Heart left ventricle (tissue), 16 donors: ENCODE measurements around the gene VPS29. TPM values are rescaled to one million over a fixed set of nuclear protein-coding genes. Genes with fewer than 3 reads are reported as not detected.

Experiments used
- ATAC-seq, 4 donors: fragments of 200-7000 bp; cut with Tn5 transposase; one replicate each; pipeline ENCODE4 v1.9.1; 2020 to 2022; ENCODE audit warnings: moderate library complexity in 4 of 4, mild to moderate bottlenecking in 3 of 4, moderate number of reproducible peaks in 1 of 4
- DNase-seq, 5 donors: peaks; one replicate each; pipeline ENCODE4 v3.0.0-alpha.2; 2020
- H3K27ac ChIP-seq, 12 donors: fragments of 200-600 bp; sonication (generic) in 4 of 12; one replicate each; pipeline versions ENCODE4 v1.5.0 to v1.8.0; 2016 to 2022; ENCODE audit warnings: mild to moderate bottlenecking in 2 of 12
- H3K27me3 ChIP-seq, 9 donors: fragments of 200-600 bp; sonication (generic) in 2 of 9; one replicate each; pipeline versions ENCODE4 v1.5.1 to v1.8.0; 2016 to 2022; ENCODE audit warnings: mild to moderate bottlenecking in 3 of 9
- H3K36me3 ChIP-seq, 9 donors: fragments of 200-600 bp; sonication (generic) in 2 of 9; one replicate each; pipeline versions ENCODE4 v1.5.0 to v1.8.0; 2018 to 2022; ENCODE audit warnings: mild to moderate bottlenecking in 2 of 9
- H3K4me1 ChIP-seq, 12 donors: fragments of 200-600 bp; sonication (generic) in 4 of 12; one replicate each; pipeline versions ENCODE4 v1.5.0 to v1.8.0; 2016 to 2022; ENCODE audit warnings: mild to moderate bottlenecking in 3 of 12
- H3K4me3 ChIP-seq, 12 donors: fragments of 200-600 bp; sonication (generic) in 4 of 12; one replicate each; pipeline versions ENCODE4 v1.5.0 to v1.8.0; 2017 to 2022; ENCODE audit warnings: mild to moderate bottlenecking in 9 of 12, moderate library complexity in 4 of 12
- H3K9me3 ChIP-seq, 12 donors: fragments of 200-600 bp; sonication (generic) in 4 of 12; one replicate each; pipeline versions ENCODE4 v1.5.0 to v1.8.0; 2016 to 2022; ENCODE audit warnings: mild to moderate bottlenecking in 1 of 12
- POLR2A ChIP-seq, 2 donors: fragments of 450-650 bp; IDR thresholded peaks; one replicate each; pipeline ENCODE4 v1.6.1; 2017; ENCODE audit warnings: antibody characterized with exemption in 2 of 2, mild to moderate bottlenecking in 2 of 2, moderate library complexity in 2 of 2
- WGBS, 4 donors: extraction: QIAGEN DNeasy Blood & Tissue Kit in 2 of 4; methylation state at CpG; one replicate each; pipeline versions ENCODE4 v1.1.5 to v1.1.7; 2013 to 2018; 5-methylcytosine and 5-hydroxymethylcytosine counted together
- intact Hi-C, 10 donors: fragments of 100-400 bp; cut with DNase I; formaldehyde crosslinking; loops; one replicate each; pipeline versions ENCODE4 v1.11.1 to v1.14.2; 2022
- polyA plus RNA-seq, 2 donors: library from polyadenylated mRNA; stranded (reverse); fragments of 200-250 nt; gene quantifications; one replicate each; pipeline ENCODE4 v1.2.3, GENCODE V29; 2013
- total RNA-seq, 9 donors: library from RNA; depleted of rRNA in 2 of 9; stranded (reverse); fragments of >200 nt in 2 of 9; fragmentation: NEBNext Ultra II Directional in 3 of 9; extraction: Animal tissue kit (Norgen Biotek cat#: 25700) in 3 of 9; gene quantifications; one replicate each; pipeline versions ENCODE4 v1.1.0 to v1.2.4, GENCODE V29; 2016 to 2023
- TF ChIP-seq, protein P1 (sequence below), 12 donors: fragments of 200-600 bp; sonication (generic) in 4 of 12; IDR thresholded peaks; one replicate each; pipeline versions ENCODE4 v1.5.0 to v1.8.0; 2018 to 2022; ENCODE audit warnings: antibody characterized with exemption in 12 of 12, mild to moderate bottlenecking in 5 of 12
- donor health status: ischemic (EF 13 %, LVEDD 7.1; RV severe dilation, severe dysfunction).
- donor health status: healthy with polysubstance abuse.
- donor health status: DM: no; HTN: yes; CAD: no.
- donor health status: DM: no; HTN: no; CAD: no.
- donor health status: ischemic (EF 25% LVEDD 6.9; RV normal size, moderate dysfunction).
- donor health status: ischemic (EF 25% LVEDD 5.7; RV mildly dilated, moderate dysfunction).
- donor health status: healthy.
- donor health status: DM: yes; HTN: yes; CAD: no.
- donor health status: ischemic (EF 35%, LVEDD 5.7; RV mildly dilated, moderate dysfunction).
- donor health status: nonischemic (EF 11% LVEDD 7.7; RV severe dilation, severe dysfunction).
- donor health status: DM: yes; HTN: yes; CAD: no.
- donor health status: PGD.
- donor health status: ischemic (EF 29% LVEDD 5.4; RV normal size, mild dysfunction).
- donor health status: nonischemic (EF 23%, LVEDD 6.1; RV moderate dilation, normal function).

The VPS29 gene
- total and polyA plus RNA-seq, 11 donors, result 66.7 to 191 (median 89.8) TPM

DNA sequence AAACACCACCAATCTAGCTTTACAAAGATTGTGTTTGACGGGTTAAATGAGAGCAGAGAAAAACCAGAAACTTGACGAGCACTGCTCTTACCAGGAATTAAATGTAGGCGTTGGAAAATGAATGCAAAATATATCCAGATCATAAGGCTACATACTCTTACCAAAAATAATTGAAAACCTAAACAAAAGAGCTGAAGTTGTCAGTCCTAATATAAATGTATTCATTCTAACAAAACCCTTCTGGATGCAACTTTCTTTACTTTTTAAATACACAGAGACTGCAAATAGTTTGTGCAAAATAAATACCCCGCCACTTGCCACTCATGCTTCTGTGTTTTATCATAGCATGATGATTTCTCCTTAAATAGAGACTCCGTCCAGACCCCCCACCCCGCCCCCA, 32.9 kb upstream of the VPS29 start:
- Histone ChIP-seq H3K27me3 (no peaks in the 10 kb centered on the region), H3K36me3 (peaks cover 0 to 82% (median 42%) of the 10 kb centered on the region in 9 donors), H3K4me3 (no peak overlapping the region), H3K27ac (peak overlapping the region in 9 of 12 donors; percentile 27 to 95 (median 81)), H3K9me3 (no peaks in the 10 kb centered on the region), H3K4me1 (peaks cover 0 to 85% (median 26%) of the 10 kb centered on the region in 12 donors)
- 62 to 75% (median 68%) methylated on average over 6 of the region's 6 CpGs for WGBS, 4 donors
- DNase-seq (no peak), ATAC-seq (no peak)
- TF ChIP-seq, protein P1, sequence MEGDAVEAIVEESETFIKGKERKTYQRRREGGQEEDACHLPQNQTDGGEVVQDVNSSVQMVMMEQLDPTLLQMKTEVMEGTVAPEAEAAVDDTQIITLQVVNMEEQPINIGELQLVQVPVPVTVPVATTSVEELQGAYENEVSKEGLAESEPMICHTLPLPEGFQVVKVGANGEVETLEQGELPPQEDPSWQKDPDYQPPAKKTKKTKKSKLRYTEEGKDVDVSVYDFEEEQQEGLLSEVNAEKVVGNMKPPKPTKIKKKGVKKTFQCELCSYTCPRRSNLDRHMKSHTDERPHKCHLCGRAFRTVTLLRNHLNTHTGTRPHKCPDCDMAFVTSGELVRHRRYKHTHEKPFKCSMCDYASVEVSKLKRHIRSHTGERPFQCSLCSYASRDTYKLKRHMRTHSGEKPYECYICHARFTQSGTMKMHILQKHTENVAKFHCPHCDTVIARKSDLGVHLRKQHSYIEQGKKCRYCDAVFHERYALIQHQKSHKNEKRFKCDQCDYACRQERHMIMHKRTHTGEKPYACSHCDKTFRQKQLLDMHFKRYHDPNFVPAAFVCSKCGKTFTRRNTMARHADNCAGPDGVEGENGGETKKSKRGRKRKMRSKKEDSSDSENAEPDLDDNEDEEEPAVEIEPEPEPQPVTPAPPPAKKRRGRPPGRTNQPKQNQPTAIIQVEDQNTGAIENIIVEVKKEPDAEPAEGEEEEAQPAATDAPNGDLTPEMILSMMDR (IDR thresholded peaks at IDR 0.05), result no peak
- TF ChIP-seq POLR2A (IDR thresholded peaks at IDR 0.05), result no peak
- intact Hi-C loops, result loop anchor here in 4 of 10 donors (5.0 to 10.0 kb wide), 3 partner anchors 47 to 52 kb away; partner anchors contain the start of gene PPTC7 (in 3 of the 4)

DNA sequence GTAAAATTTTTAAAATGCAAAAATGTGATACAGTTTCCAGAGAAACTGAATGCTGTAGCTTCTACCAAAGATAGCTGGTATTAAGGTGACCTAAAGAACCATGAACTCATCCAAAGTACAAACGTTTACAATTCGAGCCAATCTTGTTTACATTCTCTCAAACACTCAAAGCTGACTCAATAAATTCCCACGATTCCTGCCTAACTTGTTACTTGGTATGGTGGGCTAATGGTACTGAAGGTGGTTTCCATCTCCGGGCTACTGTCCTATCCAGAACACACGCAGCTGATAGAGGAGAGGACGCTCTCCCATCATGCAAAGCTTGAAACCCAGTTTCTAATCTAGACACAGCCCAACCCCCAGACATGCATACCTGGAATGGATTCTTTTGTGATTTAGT, 31.7 kb upstream of the VPS29 start:
- Histone ChIP-seq H3K36me3 (peaks cover 0 to 73% (median 32%) of the 10 kb centered on the region in 9 donors), H3K27me3 (no peaks in the 10 kb centered on the region), H3K4me3 (no peak overlapping the region), H3K9me3 (no peaks in the 10 kb centered on the region), H3K27ac (peak overlapping the region in 9 of 12 donors; percentile 31 to 95 (median 52)), H3K4me1 (peaks cover 0 to 76% (median 19%) of the 10 kb centered on the region in 12 donors)
- TF ChIP-seq POLR2A (IDR thresholded peaks at IDR 0.05), result no peak
- TF ChIP-seq, protein P1 (IDR thresholded peaks at IDR 0.05), result no peak
- 53 to 66% (median 60%) methylated on average over 6 of the region's 6 CpGs for WGBS, 4 donors
- no peak for DNase-seq
- intact Hi-C loops, result loop anchor here in 1 of 10 donors (10.0 kb wide), 1 partner anchor 51 kb away; the partner anchor contains the start of gene PPTC7
- no peak for ATAC-seq

DNA sequence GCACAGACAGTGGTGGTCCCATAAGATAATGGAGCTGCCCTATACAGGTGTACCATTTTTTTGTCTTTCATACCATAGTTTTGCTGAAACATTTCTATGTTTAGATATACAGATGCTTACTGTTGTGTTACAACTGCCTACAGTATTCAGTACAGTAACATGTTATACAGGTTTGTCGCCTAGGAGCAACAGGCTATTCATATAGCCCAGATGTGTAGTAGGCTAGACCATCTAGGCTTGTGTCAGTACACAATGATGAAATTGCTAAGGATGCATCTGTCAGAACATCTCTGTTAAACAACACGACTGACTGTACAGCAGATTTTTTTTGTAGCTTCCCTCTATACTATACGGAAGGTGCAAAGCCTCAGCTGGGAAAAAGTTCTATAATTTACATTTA, 30.7 kb upstream of the VPS29 start:
- H3K27ac ChIP-seq, result peak overlapping the region in 4 of 12 donors; percentile 5 to 69 (median 50)

DNA sequence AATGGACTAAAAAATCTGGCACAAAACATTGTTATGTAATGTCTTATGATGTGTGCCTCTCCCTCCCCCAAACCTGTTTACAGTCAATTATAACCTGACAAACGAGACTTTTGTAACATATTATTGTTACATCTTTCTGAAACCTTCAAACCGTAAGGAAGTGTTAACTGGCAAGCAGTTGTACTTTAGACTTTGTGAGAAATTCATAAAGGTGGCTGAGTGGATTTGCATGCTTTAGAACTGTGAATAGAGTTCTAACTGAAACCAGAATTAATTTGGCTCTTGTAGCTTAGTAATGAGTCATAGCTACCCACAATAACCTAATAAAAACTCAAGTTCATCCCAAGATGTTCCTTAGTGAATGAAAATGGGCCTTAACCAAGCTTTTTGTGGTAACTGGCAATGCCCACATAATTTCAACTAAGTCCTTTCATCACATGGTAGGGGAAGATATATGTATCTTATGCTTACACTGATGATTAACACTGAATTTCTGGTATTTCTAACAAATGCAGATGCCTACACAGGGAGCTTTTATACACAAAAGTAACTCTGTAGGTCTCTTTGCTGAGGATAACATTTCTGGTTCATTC, 29.9 kb upstream of the VPS29 start:
- no peak overlapping the region for H3K4me3 ChIP-seq
- no peaks in the 10 kb centered on the region for H3K27me3 ChIP-seq
- H3K36me3 ChIP-seq, result peaks cover 0 to 55% (median 14%) of the 10 kb centered on the region in 9 donors
- TF ChIP-seq, protein P1 (IDR thresholded peaks at IDR 0.05), result no peak
- TF ChIP-seq POLR2A (IDR thresholded peaks at IDR 0.05), result no peak
- intact Hi-C loops, result loop anchor here in 1 of 10 donors (10.0 kb wide), 1 partner anchor 53 kb away; the partner anchor contains the start of gene PPTC7
- peaks cover 0 to 65% (median 15%) of the 10 kb centered on the region in 12 donors for H3K4me1 ChIP-seq
- H3K27ac ChIP-seq, result peak overlapping the region in 5 of 12 donors; percentile 5 to 69 (median 35)
- peak in 2 of 4 donors; percentile 12 to 24 for ATAC-seq
- DNase-seq, result no peak
- no peaks in the 10 kb centered on the region for H3K9me3 ChIP-seq
- 50 to 69% (median 67%) methylated on average over 2 of the region's 2 CpGs for WGBS, 4 donors

More for the DNA sequence above, 30.7 kb upstream of the VPS29 start:
- Histone ChIP-seq H3K9me3 (no peaks in the 10 kb centered on the region), H3K4me3 (no peak overlapping the region), H3K4me1 (peaks cover 0 to 68% (median 17%) of the 10 kb centered on the region in 12 donors), H3K36me3 (peaks cover 0 to 63% (median 22%) of the 10 kb centered on the region in 9 donors), H3K27me3 (no peaks in the 10 kb centered on the region)
- DNase-seq (no peak), ATAC-seq (no peak)
- intact Hi-C loops, result loop anchor here in 1 of 10 donors (10.0 kb wide), 1 partner anchor 52 kb away; the partner anchor contains the start of gene PPTC7
- TF ChIP-seq, protein P1 (IDR thresholded peaks at IDR 0.05), result no peak
- no peak for TF ChIP-seq POLR2A (IDR thresholded peaks at IDR 0.05)
- WGBS, 4 donors, result 85 to 94% (median 89%) methylated on average over 3 of the region's 3 CpGs
